ENCODE results near the gene PDIK1L.

DNA sequence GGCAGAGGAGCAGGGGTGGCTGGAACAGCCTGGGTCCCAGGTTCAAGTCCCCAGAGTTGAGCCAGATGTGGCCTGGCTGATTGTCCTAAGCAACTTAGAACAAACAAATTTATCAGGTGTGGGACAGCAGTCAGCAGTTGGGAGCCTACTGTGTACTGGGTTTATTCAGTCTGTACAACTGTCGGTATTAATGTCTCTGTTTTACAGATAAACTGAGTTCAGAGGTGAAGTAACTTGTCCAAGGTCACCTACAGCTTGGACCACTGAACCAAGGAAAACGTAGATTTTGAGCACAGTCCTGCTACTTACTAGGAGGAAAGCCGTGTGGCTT, 29.6 kb upstream of the PDIK1L start:
- no peak for TF ChIP-seq CTCF (IDR thresholded peaks at IDR 0.05; ENCODE audit: extremely low read depth in 1 of 2, insufficient read depth in 1 of 2, low read depth in 1 of 2, low read length in 2 of 2)
- TF ChIP-seq MAX (IDR thresholded peaks at IDR 0.05; ENCODE audit: insufficient read depth, insufficient read length): no peak
- TF ChIP-seq POLR2AphosphoS5 (IDR thresholded peaks at IDR 0.05; ENCODE audit: insufficient read depth, low read depth, low read length): no peak
- TF ChIP-seq EZH2 (IDR thresholded peaks at IDR 0.05; ENCODE audit: borderline replicate concordance, low read depth, low read length, severe bottlenecking): no peak
